A549 treated with CpdA at 1 μM for 4 hours (cell line): ENCODE measurements around the gene LMX1B. TPM values are rescaled to one million over a fixed set of nuclear protein-coding genes. Genes with fewer than 3 reads are reported as not detected.

Source experiments
- total RNA-seq: library from RNA; stranded (reverse); fragments of 200-300 nt; extraction: Qiagen RNA extraction; gene quantifications from 5 replicates; pipeline ENCODE4 v1.2.3, GENCODE V29; 2022; ENCODE audit warnings: low read depth

LMX1B gene
- 1.3 to 1.9 TPM (median 1.7 TPM) in 5 replicates for total RNA-seq

GRCh38 chr9:126613651-126614050 is at the start of gene LMX1B:
LMX1B (plus strand) TSS chr9:126613928; CDS start chr9:126614450, 522 bp downstream.

Other genes starting within 250 kb of the LMX1B start
- gene ZBTB43, start 191.1 kb downstream of the LMX1B start, total RNA-seq: 5.4 to 8.6 TPM (median 6.2 TPM) in 5 replicates
- 3.1 to 4.6 TPM (median 3.3 TPM) in 5 replicates for gene ZBTB34, start 246.7 kb downstream of the LMX1B start, total RNA-seq